ENCODE data around the gene TMEM245.

DNA sequence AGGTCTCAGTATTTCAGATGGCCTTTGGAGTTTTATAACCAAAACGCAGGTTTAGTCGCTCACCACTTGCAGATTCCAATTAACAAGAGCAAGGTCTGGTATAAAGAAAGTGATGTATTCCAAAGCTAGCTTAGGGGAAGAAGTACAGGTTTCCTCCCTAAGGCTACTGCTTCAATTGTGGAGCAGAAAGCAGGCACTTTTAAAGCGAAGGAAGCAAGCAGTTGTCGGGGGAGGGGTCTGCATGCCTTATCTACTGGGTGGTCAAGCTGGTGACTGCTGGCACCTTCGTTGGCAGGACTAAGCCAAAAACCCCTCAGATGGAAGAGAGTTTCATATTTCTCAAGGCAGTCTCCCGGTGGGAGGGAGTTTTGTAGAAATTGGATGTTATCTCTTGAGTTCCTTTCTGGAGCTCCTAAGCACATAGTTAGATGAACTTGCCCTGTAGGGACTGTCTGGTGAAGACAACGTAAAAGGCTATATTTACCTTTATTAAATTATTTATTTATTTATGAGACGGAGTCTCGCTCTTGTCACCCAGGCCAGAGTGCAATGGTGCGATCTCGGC is 1.6 kb upstream of the TMEM245 start:
- TF ChIP-seq, protein P1, sequence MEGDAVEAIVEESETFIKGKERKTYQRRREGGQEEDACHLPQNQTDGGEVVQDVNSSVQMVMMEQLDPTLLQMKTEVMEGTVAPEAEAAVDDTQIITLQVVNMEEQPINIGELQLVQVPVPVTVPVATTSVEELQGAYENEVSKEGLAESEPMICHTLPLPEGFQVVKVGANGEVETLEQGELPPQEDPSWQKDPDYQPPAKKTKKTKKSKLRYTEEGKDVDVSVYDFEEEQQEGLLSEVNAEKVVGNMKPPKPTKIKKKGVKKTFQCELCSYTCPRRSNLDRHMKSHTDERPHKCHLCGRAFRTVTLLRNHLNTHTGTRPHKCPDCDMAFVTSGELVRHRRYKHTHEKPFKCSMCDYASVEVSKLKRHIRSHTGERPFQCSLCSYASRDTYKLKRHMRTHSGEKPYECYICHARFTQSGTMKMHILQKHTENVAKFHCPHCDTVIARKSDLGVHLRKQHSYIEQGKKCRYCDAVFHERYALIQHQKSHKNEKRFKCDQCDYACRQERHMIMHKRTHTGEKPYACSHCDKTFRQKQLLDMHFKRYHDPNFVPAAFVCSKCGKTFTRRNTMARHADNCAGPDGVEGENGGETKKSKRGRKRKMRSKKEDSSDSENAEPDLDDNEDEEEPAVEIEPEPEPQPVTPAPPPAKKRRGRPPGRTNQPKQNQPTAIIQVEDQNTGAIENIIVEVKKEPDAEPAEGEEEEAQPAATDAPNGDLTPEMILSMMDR (IDR thresholded peaks at IDR 0.05; ENCODE audit: low read depth, low read length, poor library complexity, severe bottlenecking): no peak
- TF ChIP-seq EZH2phosphoT487 (IDR thresholded peaks at IDR 0.05; ENCODE audit: borderline replicate concordance, low read length): no peak

Measured in DOHH2 (cell line).